Caco-2 (cell line): ENCODE measurements around the gene NR1D1. TPM values are rescaled to one million over a fixed set of nuclear protein-coding genes. Genes with fewer than 3 reads are reported as not detected.
A peak's percentile ranks its signal among the peaks of the same experiment; 100 is the strongest.

Experiments used
- BruUV-seq: library from RNA; stranded (reverse); fragments of 400-500 nt; replicated peaks from 2 replicates; lab custom pipeline; 2021; lab: Mats Ljungman, UMichigan
- CTCF ChIA-PET: fragments of 300-600 bp; sonication (Branson Sonifier 250); formaldehyde crosslinking; loops from one replicate; lab custom pipeline; 2022; ENCODE audit warnings: antibody characterized with exemption; lab: Charles Lee
- POLR2A ChIA-PET: fragments of 300-600 bp; sonication (Branson Sonifier 250); formaldehyde crosslinking; loops from one replicate; lab custom pipeline; 2022; ENCODE audit warnings: antibody characterized with exemption; lab: Charles Lee
- DNase-seq, 2 experiments: peaks; one replicate each; pipeline versions ENCODE4 v3.0.0 to v3.0.0-alpha.2; 2020 to 2022
- H3K27me3 ChIP-seq: replicated peaks from 2 replicates; pipeline ENCODE4 v1.6.0; 2011; ENCODE audit warnings: low read length; ENCODE audit not compliant: control insufficient read depth, insufficient read depth
- H3K36me3 ChIP-seq: 2 replicates; pipeline ENCODE4 v1.5.1; 2011; ENCODE audit warnings: low read length; ENCODE audit not compliant: control insufficient read depth, insufficient read depth
- H3K4me1 ChIP-seq: fragments of 250-450 bp; sonication (Bioruptor Pico); 2 replicates; pipeline ENCODE4 v1.5.1; 2020; ENCODE audit warnings: mild to moderate bottlenecking
- H3K4me3 ChIP-seq: 2 replicates; pipeline ENCODE4 v1.5.1; 2011; ENCODE audit warnings: low read depth, mild to moderate bottlenecking, control low read depth, low read length
- H3K9me3 ChIP-seq: fragments of 250-450 bp; sonication (Bioruptor Pico); 2 replicates; pipeline ENCODE4 v1.5.1; 2020; ENCODE audit warnings: mild to moderate bottlenecking, moderate library complexity
- H3K27ac Mint-ChIP-seq: one replicate; pipeline ENCODE4 v1.8.0; 2022; ENCODE audit warnings: mixed read lengths; ENCODE audit not compliant: unreplicated experiment
- H3K27me3 Mint-ChIP-seq: one replicate; pipeline ENCODE4 v1.8.0; 2022; ENCODE audit warnings: mixed read lengths; ENCODE audit not compliant: insufficient read depth, unreplicated experiment
- H3K36me3 Mint-ChIP-seq: one replicate; pipeline ENCODE4 v1.8.0; 2022; ENCODE audit warnings: mild to moderate bottlenecking, mixed read lengths; ENCODE audit not compliant: insufficient read depth, unreplicated experiment
- H3K4me1 Mint-ChIP-seq: one replicate; pipeline ENCODE4 v1.8.0; 2022; ENCODE audit warnings: low read depth, mixed read lengths; ENCODE audit not compliant: unreplicated experiment
- H3K4me3 Mint-ChIP-seq: one replicate; pipeline ENCODE4 v1.8.0; 2022; ENCODE audit warnings: mild to moderate bottlenecking, moderate library complexity, mixed read lengths; ENCODE audit not compliant: unreplicated experiment
- H3K9me3 Mint-ChIP-seq: one replicate; pipeline ENCODE4 v1.8.0; 2022; ENCODE audit warnings: mixed read lengths; ENCODE audit not compliant: unreplicated experiment
- CTCF ChIP-seq, 2 experiments: fragments of 200-600 bp in 1 of 2; IDR thresholded peaks; 1 replicate in 1 of 2; 2 replicates in 1 of 2; pipeline versions ENCODE4 v1.5.1 to v1.8.0; 2011 to 2022; ENCODE audit warnings: antibody characterized with exemption in 1 of 2, control low read depth in 1 of 2, inconsistent platforms in 1 of 2, low read depth in 1 of 2, low read length in 1 of 2, mild to moderate bottlenecking in 1 of 2, moderate library complexity in 1 of 2; ENCODE audit not compliant: insufficient read depth in 1 of 2, severe bottlenecking in 1 of 2, unreplicated experiment in 1 of 2
- intact Hi-C: fragments of 100-400 bp; cut with micrococcal nuclease; formaldehyde crosslinking; loops from one replicate; pipeline ENCODE4 v1.10.0; 2022; ENCODE audit not compliant: unreplicated experiment
- total RNA-seq: library from RNA; stranded (reverse); gene quantifications from 2 replicates; pipeline ENCODE4 v1.2.3, GENCODE V29; 2022

NR1D1 gene
- total RNA-seq, 1 experiment from 2014 or later, result 8.9 TPM

GRCh38 chr17:40108970-40109824 is 8.8 kb upstream of the NR1D1 start:
- peaks cover 62% of the 10 kb centered on the region for H3K4me1 Mint-ChIP-seq
- H3K4me1 ChIP-seq, result peaks cover 62% of the 10 kb centered on the region
- H3K27me3 Mint-ChIP-seq, result no peaks in the 10 kb centered on the region
- H3K4me3 Mint-ChIP-seq, result no peak overlapping the region
- no peaks in the 10 kb centered on the region for H3K36me3 ChIP-seq
- BruUV-seq, result no TSS peak
- H3K27me3 ChIP-seq, result no peaks in the 10 kb centered on the region
- H3K9me3 ChIP-seq, result no peaks in the 10 kb centered on the region
- H3K4me3 ChIP-seq, result no peak overlapping the region
- H3K36me3 Mint-ChIP-seq, result peaks cover 19% of the 10 kb centered on the region
- intact Hi-C loops, result no loop called here
- ChIA-PET CTCF (interaction anchor here (0.6 to 5.9 kb wide), 5 partner anchors 8 to 91 kb away, joined by 3 to 136 read pairs (median 5); partner anchors contain the start of genes CASC3 and NR1D1), POLR2A (interaction anchor here (0.7 kb wide), 1 partner anchor 8 kb away, joined by 5 read pairs; no protein-coding TSS in a partner anchor)
- H3K27ac Mint-ChIP-seq, result peak overlapping the region; percentile 86
- TF ChIP-seq CTCF (IDR thresholded peaks at IDR 0.05; ENCODE audit: insufficient read depth in 1 of 2, low read depth in 1 of 2, low read length in 1 of 2, severe bottlenecking in 1 of 2, unreplicated experiment in 1 of 2), result no peak
- no peaks in the 10 kb centered on the region for H3K9me3 Mint-ChIP-seq
- DNase-seq, result peak in 1 of 2 experiments; percentile 30

GRCh38 chr17:40107522-40108174 is 7.3 kb upstream of the NR1D1 start:
- no peaks in the 10 kb centered on the region for H3K27me3 Mint-ChIP-seq
- H3K9me3 Mint-ChIP-seq, result no peaks in the 10 kb centered on the region
- no peaks in the 10 kb centered on the region for H3K36me3 ChIP-seq
- no TSS peak for BruUV-seq
- peaks cover 65% of the 10 kb centered on the region for H3K4me1 ChIP-seq
- H3K27ac Mint-ChIP-seq, result no peak overlapping the region
- peaks cover 4% of the 10 kb centered on the region for H3K36me3 Mint-ChIP-seq
- ChIA-PET POLR2A (interaction anchor here (0.6 kb wide), 1 partner anchor 89 kb away, joined by 3 read pairs; no protein-coding TSS in a partner anchor), CTCF (no interaction called here)
- DNase-seq, result no peak
- H3K4me3 Mint-ChIP-seq, result no peak overlapping the region
- intact Hi-C loops, result no loop called here
- H3K4me1 Mint-ChIP-seq, result peaks cover 57% of the 10 kb centered on the region
- no peaks in the 10 kb centered on the region for H3K27me3 ChIP-seq
- H3K4me3 ChIP-seq, result no peak overlapping the region
- TF ChIP-seq CTCF (IDR thresholded peaks at IDR 0.05; ENCODE audit: insufficient read depth in 1 of 2, low read depth in 1 of 2, low read length in 1 of 2, severe bottlenecking in 1 of 2, unreplicated experiment in 1 of 2), result no peak
- no peaks in the 10 kb centered on the region for H3K9me3 ChIP-seq

GRCh38 chr17:40106760-40107521 is 6.6 kb upstream of the NR1D1 start:
- H3K36me3 ChIP-seq, result no peaks in the 10 kb centered on the region
- no peak overlapping the region for H3K27ac Mint-ChIP-seq
- no peak overlapping the region for H3K4me3 ChIP-seq
- ChIA-PET POLR2A (interaction anchor here (0.6 kb wide), 1 partner anchor 89 kb away, joined by 3 read pairs; no protein-coding TSS in a partner anchor), CTCF (interaction anchor here (0.6 kb wide), 1 partner anchor 75 kb away, joined by 3 read pairs; no protein-coding TSS in a partner anchor)
- intact Hi-C loops, result no loop called here
- TF ChIP-seq CTCF (IDR thresholded peaks at IDR 0.05; ENCODE audit: insufficient read depth in 1 of 2, low read depth in 1 of 2, low read length in 1 of 2, severe bottlenecking in 1 of 2, unreplicated experiment in 1 of 2), result no peak
- peaks cover 61% of the 10 kb centered on the region for H3K4me1 ChIP-seq
- H3K4me1 Mint-ChIP-seq, result peaks cover 52% of the 10 kb centered on the region
- no peaks in the 10 kb centered on the region for H3K36me3 Mint-ChIP-seq
- no peak for DNase-seq
- no peak overlapping the region for H3K4me3 Mint-ChIP-seq
- H3K27me3 Mint-ChIP-seq, result no peaks in the 10 kb centered on the region
- no TSS peak for BruUV-seq
- no peaks in the 10 kb centered on the region for H3K9me3 Mint-ChIP-seq
- no peaks in the 10 kb centered on the region for H3K9me3 ChIP-seq
- H3K27me3 ChIP-seq, result no peaks in the 10 kb centered on the region
